ENCODE results near the gene FAM13A.

- TF ChIP-seq, protein P1, sequence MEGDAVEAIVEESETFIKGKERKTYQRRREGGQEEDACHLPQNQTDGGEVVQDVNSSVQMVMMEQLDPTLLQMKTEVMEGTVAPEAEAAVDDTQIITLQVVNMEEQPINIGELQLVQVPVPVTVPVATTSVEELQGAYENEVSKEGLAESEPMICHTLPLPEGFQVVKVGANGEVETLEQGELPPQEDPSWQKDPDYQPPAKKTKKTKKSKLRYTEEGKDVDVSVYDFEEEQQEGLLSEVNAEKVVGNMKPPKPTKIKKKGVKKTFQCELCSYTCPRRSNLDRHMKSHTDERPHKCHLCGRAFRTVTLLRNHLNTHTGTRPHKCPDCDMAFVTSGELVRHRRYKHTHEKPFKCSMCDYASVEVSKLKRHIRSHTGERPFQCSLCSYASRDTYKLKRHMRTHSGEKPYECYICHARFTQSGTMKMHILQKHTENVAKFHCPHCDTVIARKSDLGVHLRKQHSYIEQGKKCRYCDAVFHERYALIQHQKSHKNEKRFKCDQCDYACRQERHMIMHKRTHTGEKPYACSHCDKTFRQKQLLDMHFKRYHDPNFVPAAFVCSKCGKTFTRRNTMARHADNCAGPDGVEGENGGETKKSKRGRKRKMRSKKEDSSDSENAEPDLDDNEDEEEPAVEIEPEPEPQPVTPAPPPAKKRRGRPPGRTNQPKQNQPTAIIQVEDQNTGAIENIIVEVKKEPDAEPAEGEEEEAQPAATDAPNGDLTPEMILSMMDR (IDR thresholded peaks at IDR 0.05; ENCODE audit: low read depth, low read length) = no peak
- no peak for TF ChIP-seq POLR2A (IDR thresholded peaks at IDR 0.05; ENCODE audit: extremely low read depth, insufficient read length)
- TF ChIP-seq, protein P2, sequence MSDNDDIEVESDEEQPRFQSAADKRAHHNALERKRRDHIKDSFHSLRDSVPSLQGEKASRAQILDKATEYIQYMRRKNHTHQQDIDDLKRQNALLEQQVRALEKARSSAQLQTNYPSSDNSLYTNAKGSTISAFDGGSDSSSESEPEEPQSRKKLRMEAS (IDR thresholded peaks at IDR 0.05; ENCODE audit: low read depth, low read length) = no peak
Observed at GRCh38 chr4:88752754-88753153, 304.2 kb downstream of the FAM13A start.
